ENCODE data around the gene PCTP.

- TF ChIP-seq BDP1 (IDR thresholded peaks at IDR 0.05; ENCODE audit: insufficient read depth, insufficient read length) (no peak), ZBTB11 (CRISPR knock-in tag; IDR thresholded peaks at IDR 0.05) (no peak), HMGXB4 (CRISPR knock-in tag; IDR thresholded peaks at IDR 0.05) (no peak), YY1 (IDR thresholded peaks at IDR 0.05; ENCODE audit: borderline replicate concordance in 1 of 3, control insufficient read depth in 1 of 3, extremely low read depth in 1 of 3, insufficient read depth in 3 of 3, insufficient read length in 1 of 3, insufficient replicate concordance in 2 of 3, low read depth in 1 of 3, low read length in 2 of 3) (no peak), MYC (IDR thresholded peaks at IDR 0.05; ENCODE audit: low read depth, low read length) (no peak), MYC (CRISPR knock-in tag; IDR thresholded peaks at IDR 0.05; ENCODE audit: borderline replicate concordance, low read depth) (no peak), USF1 (CRISPR knock-in tag; IDR thresholded peaks at IDR 0.05) (no peak), FOSL1 (tag; conservative IDR thresholded peaks at IDR 0.05) (no peak), SRSF1 (IDR thresholded peaks at IDR 0.05; ENCODE audit: low read depth, low read length) (no peak)
- TF ChIP-seq, protein P1, sequence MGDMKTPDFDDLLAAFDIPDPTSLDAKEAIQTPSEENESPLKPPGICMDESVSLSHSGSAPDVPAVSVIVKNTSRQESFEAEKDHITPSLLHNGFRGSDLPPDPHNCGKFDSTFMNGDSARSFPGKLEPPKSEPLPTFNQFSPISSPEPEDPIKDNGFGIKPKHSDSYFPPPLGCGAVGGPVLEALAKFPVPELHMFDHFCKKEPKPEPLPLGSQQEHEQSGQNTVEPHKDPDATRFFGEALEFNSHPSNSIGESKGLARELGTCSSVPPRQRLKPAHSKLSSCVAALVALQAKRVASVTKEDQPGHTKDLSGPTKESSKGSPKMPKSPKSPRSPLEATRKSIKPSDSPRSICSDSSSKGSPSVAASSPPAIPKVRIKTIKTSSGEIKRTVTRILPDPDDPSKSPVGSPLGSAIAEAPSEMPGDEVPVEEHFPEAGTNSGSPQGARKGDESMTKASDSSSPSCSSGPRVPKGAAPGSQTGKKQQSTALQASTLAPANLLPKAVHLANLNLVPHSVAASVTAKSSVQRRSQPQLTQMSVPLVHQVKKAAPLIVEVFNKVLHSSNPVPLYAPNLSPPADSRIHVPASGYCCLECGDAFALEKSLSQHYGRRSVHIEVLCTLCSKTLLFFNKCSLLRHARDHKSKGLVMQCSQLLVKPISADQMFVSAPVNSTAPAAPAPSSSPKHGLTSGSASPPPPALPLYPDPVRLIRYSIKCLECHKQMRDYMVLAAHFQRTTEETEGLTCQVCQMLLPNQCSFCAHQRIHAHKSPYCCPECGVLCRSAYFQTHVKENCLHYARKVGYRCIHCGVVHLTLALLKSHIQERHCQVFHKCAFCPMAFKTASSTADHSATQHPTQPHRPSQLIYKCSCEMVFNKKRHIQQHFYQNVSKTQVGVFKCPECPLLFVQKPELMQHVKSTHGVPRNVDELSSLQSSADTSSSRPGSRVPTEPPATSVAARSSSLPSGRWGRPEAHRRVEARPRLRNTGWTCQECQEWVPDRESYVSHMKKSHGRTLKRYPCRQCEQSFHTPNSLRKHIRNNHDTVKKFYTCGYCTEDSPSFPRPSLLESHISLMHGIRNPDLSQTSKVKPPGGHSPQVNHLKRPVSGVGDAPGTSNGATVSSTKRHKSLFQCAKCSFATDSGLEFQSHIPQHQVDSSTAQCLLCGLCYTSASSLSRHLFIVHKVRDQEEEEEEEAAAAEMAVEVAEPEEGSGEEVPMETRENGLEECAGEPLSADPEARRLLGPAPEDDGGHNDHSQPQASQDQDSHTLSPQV (IDR thresholded peaks at IDR 0.05): no peak
These were observed 4.4 kb upstream of the PCTP start for GRCh38 chr17:55746466-55746865.
